GM23248 (cell line): ENCODE results near the gene FOXD4. TPM values are rescaled to one million over a fixed set of nuclear protein-coding genes. Genes with fewer than 3 reads are reported as not detected.
"Not testable (repeated sequence)": the region's sequence is repeated elsewhere in the genome, so short reads cannot be mapped to it uniquely, and the experiment has no call there.

Experiments
- DNase-seq: peaks from one replicate; pipeline ENCODE4 v3.0.0-alpha.2; 2015
- H2AFZ ChIP-seq: fragments of 200-600 bp; sonication (generic); 2 replicates; pipeline ENCODE4 v1.6.1; 2016; ENCODE audit warnings: antibody characterized with exemption
- H3F3A ChIP-seq: fragments of 200-600 bp; sonication (generic); 2 replicates; pipeline ENCODE4 v1.6.1; 2016; ENCODE audit warnings: mild to moderate bottlenecking, antibody characterized with exemption, mixed run types; ENCODE audit not compliant: insufficient read depth
- H3K27ac ChIP-seq: fragments of 200-600 bp; sonication (generic); 2 replicates; pipeline ENCODE4 v1.5.1; 2016; ENCODE audit warnings: mild to moderate bottlenecking
- H3K27me3 ChIP-seq: fragments of 200-600 bp; sonication (generic); replicated peaks from 2 replicates; pipeline ENCODE4 v1.6.1; 2016; ENCODE audit warnings: mild to moderate bottlenecking; ENCODE audit not compliant: insufficient read depth
- H3K36me3 ChIP-seq: fragments of 200-600 bp; sonication (generic); 2 replicates; pipeline ENCODE4 v1.6.1; 2016; ENCODE audit warnings: low read depth, mild to moderate bottlenecking
- H3K4me1 ChIP-seq: fragments of 200-600 bp; sonication (generic); 2 replicates; pipeline ENCODE4 v1.6.1; 2016; ENCODE audit warnings: mild to moderate bottlenecking; ENCODE audit not compliant: insufficient read depth
- H3K4me2 ChIP-seq: fragments of 200-600 bp; sonication (generic); one replicate; pipeline ENCODE4 v1.6.1; 2016; ENCODE audit warnings: mild to moderate bottlenecking; ENCODE audit not compliant: unreplicated experiment
- H3K4me3 ChIP-seq: fragments of 200-600 bp; sonication (generic); 2 replicates; pipeline ENCODE4 v1.5.1; 2016; ENCODE audit warnings: mild to moderate bottlenecking
- H3K79me2 ChIP-seq: fragments of 200-600 bp; sonication (generic); 2 replicates; pipeline ENCODE4 v1.6.1; 2016; ENCODE audit warnings: mild to moderate bottlenecking; ENCODE audit not compliant: insufficient read depth
- H3K9ac ChIP-seq: fragments of 200-600 bp; sonication (generic); 2 replicates; pipeline ENCODE4 v1.6.1; 2016; ENCODE audit warnings: mild to moderate bottlenecking
- H3K9me2 ChIP-seq: fragments of 200-600 bp; sonication (generic); 2 replicates; pipeline ENCODE4 v1.6.1; 2016; ENCODE audit warnings: mixed run types, mild to moderate bottlenecking, moderate library complexity; ENCODE audit not compliant: insufficient read depth
- H3K9me3 ChIP-seq: fragments of 200-600 bp; sonication (generic); one replicate; pipeline ENCODE4 v1.6.1; 2017; ENCODE audit warnings: low read depth
- H4K20me1 ChIP-seq: fragments of 200-600 bp; sonication (generic); 2 replicates; pipeline ENCODE4 v1.6.0; 2016; ENCODE audit not compliant: insufficient read depth
- WGBS, 2 experiments: methylation state at CpG; one replicate each; pipeline ENCODE4 v1.1.6; 2015 to 2017; ENCODE audit warnings: low lambda C conversion rate in 2 of 2, low coverage in 1 of 2; ENCODE audit errors: missing lambda C conversion rate in 2 of 2; 5-methylcytosine and 5-hydroxymethylcytosine counted together
- in situ Hi-C: fragments of 300-500 bp; cut with MboI; formaldehyde crosslinking; loops from 2 replicates; pipeline ENCODE4 v1.15.0; 2020
- polyA plus RNA-seq: library from polyadenylated mRNA; unstranded; fragments of >200 nt; fragmentation: Nextera tagmentation; extraction: Ambion mirVana; gene quantifications from 2 replicates; pipeline ENCODE4 v1.2.1, GENCODE V29; 2016
- total RNA-seq: library from RNA; depleted of rRNA; stranded (reverse); fragments of >200 nt; shearing (Covaris generic); gene quantifications from 2 replicates; pipeline ENCODE4 v1.2.3, GENCODE V29; 2014; rRNA removed

Gene FOXD4
- total and polyA plus RNA-seq, 2 experiments from 2014 or later, result 0.09 TPM; not detected in 1

GRCh38 chr9:78333-78732 is 39.9 kb downstream of the FOXD4 start:
- WGBS, 2 experiments, result 45 to 55% methylated on average over 3 of the region's 3 CpGs
- H3K4me2 ChIP-seq, H3K36me3 ChIP-seq, H3F3A ChIP-seq, H3K27ac ChIP-seq, H3K9me2 ChIP-seq, H4K20me1 ChIP-seq, H3K9ac ChIP-seq, in situ Hi-C loops, H3K79me2 ChIP-seq, H3K4me3 ChIP-seq, H2AFZ ChIP-seq, H3K9me3 ChIP-seq, H3K27me3 ChIP-seq: not testable (repeated sequence)
- peak; percentile 16 for DNase-seq
- peaks cover 11% of the 10 kb centered on the region; the same call in 1 of the 2 replicates for H3K4me1 ChIP-seq

DNA sequence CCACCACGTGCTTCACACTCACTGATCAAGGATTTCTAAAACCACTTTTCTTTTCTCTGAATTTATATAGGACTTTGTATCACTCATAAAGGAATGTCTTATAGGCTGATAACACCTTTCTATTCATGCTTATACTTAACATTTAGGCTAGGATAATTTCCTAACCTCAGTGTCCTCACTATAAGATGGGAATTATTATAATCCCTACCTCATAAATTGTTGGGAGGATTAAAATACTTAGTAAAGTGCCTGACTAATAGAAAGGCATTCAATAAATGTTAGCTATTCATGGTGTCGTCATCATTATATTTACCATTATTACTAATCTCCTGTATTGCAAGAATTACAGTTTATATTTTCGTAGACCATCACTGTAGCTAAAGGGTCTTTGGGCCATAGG is 41.8 kb downstream of the FOXD4 start:
- H2AFZ ChIP-seq, H3K4me2 ChIP-seq, H3K36me3 ChIP-seq, H3K27ac ChIP-seq, H3K9ac ChIP-seq, H3K4me3 ChIP-seq, H4K20me1 ChIP-seq, in situ Hi-C loops, H3F3A ChIP-seq, H3K27me3 ChIP-seq, H3K79me2 ChIP-seq, H3K9me2 ChIP-seq, H3K9me3 ChIP-seq, DNase-seq: not testable (repeated sequence)
- 70 to 81% methylated on average over 3 of the region's 3 CpGs for WGBS, 2 experiments
- peaks cover 11% of the 10 kb centered on the region; the same call in 1 of the 2 replicates for H3K4me1 ChIP-seq

- H3F3A ChIP-seq, H3K27me3 ChIP-seq, H3K79me2 ChIP-seq, in situ Hi-C loops, H3K36me3 ChIP-seq, H3K9me2 ChIP-seq, H4K20me1 ChIP-seq, H3K9me3 ChIP-seq: not testable (repeated sequence)
- H3K4me3 ChIP-seq, result peak overlapping the region; percentile 68
- H2AFZ ChIP-seq, result peak overlapping the region; percentile 73
- H3K4me1 ChIP-seq, result peaks cover 11% of the 10 kb centered on the region; the same call in 1 of the 2 replicates
- H3K4me2 ChIP-seq, result peak overlapping the region; percentile 56
- H3K9ac ChIP-seq, result peak overlapping the region; percentile 70
- WGBS, 2 experiments, result 13 to 15% methylated on average over 11 to 18 of the region's 18 CpGs
- H3K27ac ChIP-seq, result peak overlapping the region; percentile 53
- peak; percentile 22 for DNase-seq
Observed at GRCh38 chr9:73900-74525, 44.2 kb downstream of the FOXD4 start.

DNA sequence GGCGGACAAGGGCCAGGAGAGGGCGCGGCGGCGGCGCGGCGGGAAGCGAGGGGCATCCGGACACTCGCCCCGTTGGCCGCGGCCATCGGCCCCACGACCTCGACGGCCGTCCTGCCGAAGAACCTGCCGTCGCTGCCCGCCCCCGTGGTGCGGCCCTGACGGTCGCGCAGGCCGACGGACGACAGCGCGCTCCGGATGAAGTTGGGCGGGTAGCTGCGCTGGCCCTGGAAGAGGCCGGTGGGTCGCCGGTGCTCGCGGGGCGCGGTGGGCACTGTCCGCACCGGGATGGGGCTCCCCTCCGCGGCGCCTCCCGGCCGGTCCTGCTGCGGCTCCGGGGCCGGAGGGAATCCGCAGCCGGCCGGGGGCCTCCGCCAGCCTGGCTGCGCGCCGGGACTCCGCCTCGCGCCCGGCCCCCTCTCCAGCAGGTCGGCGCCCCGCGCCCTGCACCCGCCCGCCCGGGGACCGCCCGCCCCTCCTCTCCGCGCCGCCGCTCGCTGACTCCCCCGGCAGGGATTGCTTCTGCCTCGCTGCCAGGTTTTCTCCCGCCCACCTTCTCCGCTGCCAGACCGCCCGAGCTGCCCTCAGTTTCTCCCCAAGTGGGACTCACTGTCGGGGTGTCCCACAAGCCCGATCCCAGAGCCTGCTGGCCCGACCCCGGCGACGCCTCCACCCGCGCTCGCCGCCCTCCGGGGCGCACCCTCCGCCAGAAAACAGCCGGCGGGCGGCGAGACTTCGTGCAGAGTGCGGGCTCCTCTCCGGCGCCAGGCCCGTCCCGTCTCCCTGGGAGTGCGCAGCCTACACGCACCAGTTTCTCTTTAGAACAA is 44.9 kb downstream of the FOXD4 start:
- Histone ChIP-seq H3K4me2 (peak overlapping the region; percentile 56), H3K27ac (peak overlapping the region; percentile 19), H3K4me3 (peak overlapping the region; percentile 68), H2AFZ (peak overlapping the region; percentile 73), H3K9ac (peak overlapping the region; percentile 70)
- H3K9me2 ChIP-seq, H3K36me3 ChIP-seq, H3K9me3 ChIP-seq, in situ Hi-C loops, H4K20me1 ChIP-seq, H3K27me3 ChIP-seq, H3K79me2 ChIP-seq, H3F3A ChIP-seq, H3K4me1 ChIP-seq: not testable (repeated sequence)
- WGBS, 2 experiments, result 2% methylated on average over 27 to 28 of the region's 109 CpGs
- peak; percentile 71 for DNase-seq

Other genes starting within 250 kb of the FOXD4 start
- gene WASHC1, start 89.0 kb downstream of the FOXD4 start, total RNA-seq, result 3.1 and 6.2 TPM in 2 replicates
- 7.7 and 9.0 TPM in 2 replicates for gene WASHC1, start 89.0 kb downstream of the FOXD4 start, polyA plus RNA-seq
- gene ZNG1A, start 60.6 kb upstream of the FOXD4 start, total RNA-seq, result 34.4 and 45.3 TPM in 2 replicates
- 78.9 and 79.8 TPM in 2 replicates for gene ZNG1A, start 60.6 kb upstream of the FOXD4 start, polyA plus RNA-seq
- gene DOCK8, start 96.4 kb upstream of the FOXD4 start, total RNA-seq, result not detected in 2 replicates
- gene DOCK8, start 96.4 kb upstream of the FOXD4 start, polyA plus RNA-seq, result not detected in 2 replicates